SK-N-MC (cell line): ENCODE results near the gene STK32A.

Experiments used
- DNase-seq: peaks from one replicate; pipeline ENCODE4 v3.0.0-alpha.2; 2011; ENCODE audit warnings: low read depth, low spot score
- H3K27ac ChIP-seq: fragments of 200-600 bp; sonication (generic); 2 replicates; pipeline ENCODE4 v1.5.1; 2016; ENCODE audit warnings: mixed run types
- H3K36me3 ChIP-seq: fragments of 200-600 bp; sonication (generic); 2 replicates; pipeline ENCODE4 v1.6.1; 2017; ENCODE audit warnings: antibody characterized with exemption, low read length, mixed read lengths; ENCODE audit not compliant: insufficient read depth
- H3K4me3 ChIP-seq: fragments of 200-600 bp; sonication (generic); 2 replicates; pipeline ENCODE4 v1.5.1; 2016
- H3K9ac ChIP-seq: fragments of 200-600 bp; sonication (generic); 2 replicates; pipeline ENCODE4 v1.8.0; 2017; ENCODE audit warnings: mixed run types, mixed read lengths; ENCODE audit not compliant: insufficient read length
- H3K9me3 ChIP-seq: fragments of 200-600 bp; sonication (generic); 2 replicates; pipeline ENCODE4 v1.6.1; 2017; ENCODE audit warnings: low read depth, mild to moderate bottlenecking, antibody characterized with exemption, low read length, moderate library complexity, mixed read lengths
- EZH2 ChIP-seq: fragments of 200-600 bp; sonication (generic); IDR thresholded peaks from one replicate; pipeline ENCODE4 v1.6.1; 2017; ENCODE audit warnings: antibody characterized with exemption
- FOXP2 ChIP-seq: optimal IDR thresholded peaks from 2 replicates; pipeline ENCODE3; 2011; ENCODE audit warnings: mild to moderate bottlenecking, moderate library complexity; ENCODE audit not compliant: insufficient read depth; ENCODE audit errors: extremely low read length, control extremely low read depth
- POLR2AphosphoS5 ChIP-seq: IDR thresholded peaks from 2 replicates; pipeline ENCODE4 v1.6.1; 2012; ENCODE audit warnings: mild to moderate bottlenecking, low read depth, low read length, borderline replicate concordance

Gene STK32A

DNA sequence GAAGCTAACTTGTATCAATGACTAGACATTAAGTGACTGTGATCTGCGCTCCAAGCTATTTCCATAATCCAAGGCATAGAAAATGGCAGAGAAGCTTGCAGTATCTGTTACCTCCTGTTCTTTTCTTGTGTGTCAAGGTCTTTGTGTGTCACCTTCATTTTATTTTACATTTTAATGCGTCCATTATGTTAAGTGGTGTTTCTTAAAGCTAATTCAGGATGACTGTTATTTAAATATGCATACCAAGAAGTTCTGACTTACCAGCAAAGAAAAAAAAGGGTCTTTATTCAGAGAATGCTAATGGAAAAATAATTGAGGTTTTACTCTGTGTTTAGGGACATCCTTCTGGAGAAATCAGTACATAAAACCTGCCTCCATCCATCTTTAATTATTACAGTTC, 52.3 kb downstream of the STK32A start:
- Histone ChIP-seq H3K4me3 (no peak overlapping the region), H3K9ac (no peak overlapping the region), H3K9me3 (no peaks in the 10 kb centered on the region), H3K36me3 (no peaks in the 10 kb centered on the region), H3K27ac (no peak overlapping the region)
- TF ChIP-seq EZH2 (no peak), POLR2AphosphoS5 (no peak), FOXP2 (no peak)
- DNase-seq: no peak

DNA sequence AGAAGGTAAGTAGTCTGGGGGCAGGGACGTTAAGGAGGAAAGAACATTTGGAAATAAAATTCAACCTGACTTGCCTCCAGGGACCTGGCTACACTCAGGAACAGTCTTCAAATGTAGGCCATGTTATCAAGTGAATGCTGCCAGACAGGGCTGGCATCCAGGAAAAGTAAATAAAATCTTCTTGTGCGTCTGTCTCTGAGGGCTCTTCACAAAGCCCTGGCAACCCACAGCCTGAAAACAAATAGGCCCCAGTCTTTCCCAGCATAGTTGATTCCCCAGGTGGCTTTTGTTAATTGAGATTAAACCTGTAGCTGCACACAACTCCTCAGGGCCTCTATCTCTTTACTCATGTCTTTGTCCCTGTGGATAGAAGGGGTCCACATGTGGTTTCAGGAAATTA, 55.4 kb downstream of the STK32A start:
- no peak overlapping the region for H3K4me3 ChIP-seq
- no peaks in the 10 kb centered on the region for H3K36me3 ChIP-seq
- TF ChIP-seq FOXP2 (no peak), EZH2 (no peak), POLR2AphosphoS5 (no peak)
- no peak for DNase-seq
- no peaks in the 10 kb centered on the region for H3K9me3 ChIP-seq
- no peak overlapping the region for H3K9ac ChIP-seq
- no peak overlapping the region for H3K27ac ChIP-seq

- TF ChIP-seq EZH2 (no peak), POLR2AphosphoS5 (no peak), FOXP2 (no peak)
- no peaks in the 10 kb centered on the region for H3K9me3 ChIP-seq
- H3K4me3 ChIP-seq: no peak overlapping the region
- no peak overlapping the region for H3K9ac ChIP-seq
- no peak for DNase-seq
- H3K27ac ChIP-seq: no peak overlapping the region
- no peaks in the 10 kb centered on the region for H3K36me3 ChIP-seq
These were observed 68.4 kb downstream of the STK32A start for GRCh38 chr5:147303251-147303650.

DNA sequence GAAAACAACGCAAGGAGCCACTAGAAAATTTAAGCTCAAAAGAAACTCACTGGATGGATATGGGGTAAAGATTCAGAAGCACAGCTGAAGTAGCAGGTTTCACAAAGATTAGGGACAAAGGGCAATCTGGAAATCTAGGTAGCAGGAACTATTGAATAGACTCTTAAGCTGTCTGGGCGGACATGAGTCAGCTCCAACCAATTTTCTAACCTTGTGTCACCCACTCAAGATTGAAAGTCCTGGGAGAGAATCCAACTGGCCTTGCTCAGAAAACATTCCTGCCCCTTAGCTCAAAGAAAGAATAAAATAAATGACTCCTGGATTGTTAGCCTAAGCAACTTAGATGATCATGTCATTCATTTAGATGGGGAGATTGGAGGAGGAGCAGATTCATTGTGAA, 69.2 kb downstream of the STK32A start:
- no peak overlapping the region for H3K9ac ChIP-seq
- no peak for DNase-seq
- no peaks in the 10 kb centered on the region for H3K36me3 ChIP-seq
- no peaks in the 10 kb centered on the region for H3K9me3 ChIP-seq
- TF ChIP-seq FOXP2 (no peak), EZH2 (no peak), POLR2AphosphoS5 (no peak)
- no peak overlapping the region for H3K27ac ChIP-seq
- H3K4me3 ChIP-seq: no peak overlapping the region

DNA sequence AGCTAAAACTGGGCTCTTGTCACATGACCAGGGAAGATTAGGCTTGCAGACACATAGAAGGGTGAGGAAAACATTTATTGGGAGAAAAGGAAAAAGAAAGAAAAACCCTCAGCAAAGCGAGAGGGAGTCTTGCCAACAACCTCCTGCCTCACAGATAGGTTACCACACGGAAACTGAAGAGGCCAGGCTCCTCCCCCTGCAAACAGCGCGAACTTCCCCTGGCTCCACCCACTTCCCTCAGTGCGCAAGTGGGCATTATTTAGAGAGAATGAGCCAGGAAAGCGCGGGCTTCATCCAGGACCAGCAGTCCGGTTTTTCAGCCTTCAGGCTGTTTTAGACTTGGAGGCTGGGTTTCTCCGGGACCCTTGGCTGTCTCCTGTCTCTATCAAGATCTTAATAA, 70.3 kb downstream of the STK32A start:
- Histone ChIP-seq H3K9ac (no peak overlapping the region), H3K27ac (no peak overlapping the region), H3K36me3 (no peaks in the 10 kb centered on the region), H3K4me3 (no peak overlapping the region), H3K9me3 (no peaks in the 10 kb centered on the region)
- no peak for DNase-seq
- TF ChIP-seq EZH2: no peak
- no peak for TF ChIP-seq POLR2AphosphoS5
- no peak for TF ChIP-seq FOXP2

- Histone ChIP-seq H3K27ac (no peak overlapping the region), H3K9me3 (no peaks in the 10 kb centered on the region), H3K9ac (no peak overlapping the region), H3K4me3 (no peak overlapping the region), H3K36me3 (no peaks in the 10 kb centered on the region)
- TF ChIP-seq POLR2AphosphoS5 (no peak), EZH2 (no peak), FOXP2 (no peak)
- no peak for DNase-seq
These were observed 71.5 kb downstream of the STK32A start for GRCh38 chr5:147306351-147306750.

DNA sequence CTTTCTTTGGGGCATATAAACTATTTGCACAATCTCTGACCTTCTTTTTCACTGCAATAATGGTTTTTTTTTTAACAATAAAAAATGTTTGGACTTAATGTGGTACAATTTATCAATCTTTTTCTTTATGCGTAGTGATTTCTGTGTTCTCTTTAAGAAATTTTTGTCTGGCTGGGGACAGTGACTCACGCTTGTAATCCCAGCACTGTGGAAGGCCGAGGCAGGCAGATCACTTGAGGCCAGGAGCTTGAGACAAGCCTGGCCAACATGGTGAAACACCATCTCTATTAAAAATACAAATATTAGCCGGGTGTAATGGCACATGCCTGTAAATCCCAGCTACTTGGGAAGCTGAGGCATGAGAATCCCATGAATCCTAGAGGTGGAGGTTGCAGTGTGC, 72.3 kb downstream of the STK32A start:
- DNase-seq: no peak
- H3K27ac ChIP-seq: no peak overlapping the region
- no peak overlapping the region for H3K4me3 ChIP-seq
- no peak overlapping the region for H3K9ac ChIP-seq
- no peaks in the 10 kb centered on the region for H3K9me3 ChIP-seq
- H3K36me3 ChIP-seq: no peaks in the 10 kb centered on the region
- TF ChIP-seq EZH2: no peak
- TF ChIP-seq FOXP2: no peak
- TF ChIP-seq POLR2AphosphoS5: no peak

GRCh38 chr5:147309621-147310020, 74.8 kb downstream of the STK32A start:
- H3K9me3 ChIP-seq: no peaks in the 10 kb centered on the region
- H3K9ac ChIP-seq: no peak overlapping the region
- no peak overlapping the region for H3K27ac ChIP-seq
- H3K4me3 ChIP-seq: no peak overlapping the region
- H3K36me3 ChIP-seq: no peaks in the 10 kb centered on the region
- TF ChIP-seq EZH2: no peak
- no peak for TF ChIP-seq POLR2AphosphoS5
- no peak for TF ChIP-seq FOXP2
- DNase-seq: no peak

- DNase-seq: no peak
- Histone ChIP-seq H3K9me3 (no peaks in the 10 kb centered on the region), H3K9ac (no peak overlapping the region), H3K4me3 (no peak overlapping the region), H3K27ac (no peak overlapping the region), H3K36me3 (no peaks in the 10 kb centered on the region)
- TF ChIP-seq EZH2: no peak
These were observed 75.4 kb downstream of the STK32A start for GRCh38 chr5:147310059-147310704.
